Heart right ventricle (tissue), 16 donors: Measurements from ENCODE around the gene CBR1. TPM values are rescaled to one million over a fixed set of nuclear protein-coding genes. Genes with fewer than 3 reads are reported as not detected.

Experiments used
- ATAC-seq, 8 donors: fragments of 200-7000 bp; cut with Tn5 transposase; one replicate each; pipeline ENCODE4 v1.9.1; 2020; ENCODE audit warnings: mild to moderate bottlenecking in 8 of 8, moderate library complexity in 8 of 8, moderate number of reproducible peaks in 1 of 8
- DNase-seq, 2 donors: peaks; one replicate each; pipeline ENCODE4 v3.0.0-alpha.2; 2020
- H3K27ac ChIP-seq, 10 donors: fragments of 200-600 bp; sonication (generic) in 2 of 10; one replicate each; pipeline versions ENCODE4 v1.5.0 to v1.8.0; 2020 to 2022; ENCODE audit warnings: mild to moderate bottlenecking in 3 of 10
- H3K27me3 ChIP-seq, 7 donors: fragments of 200-600 bp; one replicate each; pipeline ENCODE4 v1.8.0; 2021 to 2022; ENCODE audit warnings: mild to moderate bottlenecking in 2 of 7
- H3K36me3 ChIP-seq, 9 donors: fragments of 200-600 bp; sonication (generic) in 1 of 9; one replicate each; pipeline versions ENCODE4 v1.5.0 to v1.8.0; 2020 to 2022; ENCODE audit warnings: mild to moderate bottlenecking in 2 of 9
- H3K4me1 ChIP-seq, 9 donors: fragments of 200-600 bp; sonication (generic) in 1 of 9; one replicate each; pipeline versions ENCODE4 v1.5.0 to v1.8.0; 2020 to 2022; ENCODE audit warnings: mild to moderate bottlenecking in 4 of 9
- H3K4me3 ChIP-seq, 10 donors: fragments of 200-600 bp; sonication (generic) in 2 of 10; one replicate each; pipeline versions ENCODE4 v1.5.0 to v1.8.0; 2020 to 2022; ENCODE audit warnings: mild to moderate bottlenecking in 7 of 10, moderate library complexity in 2 of 10
- H3K9me3 ChIP-seq, 11 donors: fragments of 200-600 bp in 10 of 11; sonication (generic) in 2 of 11; one replicate each; pipeline versions ENCODE4 v1.5.0 to v1.8.0; 2013 to 2022; ENCODE audit warnings: mild to moderate bottlenecking in 2 of 11, control low read depth in 1 of 11, moderate library complexity in 1 of 11
- CTCF ChIP-seq, 9 donors: fragments of 200-600 bp; sonication (generic) in 2 of 9; IDR thresholded peaks; one replicate each; pipeline versions ENCODE4 v1.5.0 to v1.8.0; 2021 to 2022; ENCODE audit warnings: antibody characterized with exemption in 9 of 9, mild to moderate bottlenecking in 5 of 9, moderate library complexity in 1 of 9
- WGBS, 2 donors: extraction: QIAGEN DNeasy Blood & Tissue Kit; methylation state at CpG; one replicate each; pipeline ENCODE4 v1.1.7; 2013; ENCODE audit warnings: inconsistent platforms in 1 of 2; 5-methylcytosine and 5-hydroxymethylcytosine counted together
- intact Hi-C, 10 donors: fragments of 100-400 bp; cut with DNase I; formaldehyde crosslinking; loops; one replicate each; pipeline versions ENCODE4 v1.11.1 to v1.14.2; 2022
- polyA plus RNA-seq, 2 donors: library from polyadenylated mRNA; stranded (reverse); fragments of 200-250 nt; gene quantifications; one replicate each; pipeline ENCODE4 v1.2.3, GENCODE V29; 2013
- total RNA-seq, 10 donors: library from RNA; stranded (reverse); fragmentation: NEBNext Ultra II Directional in 3 of 10; extraction: Animal tissue kit (Norgen Biotek cat#: 25700) in 3 of 10; gene quantifications; one replicate each; pipeline versions ENCODE4 v1.2.1 to v1.2.4, GENCODE V29; 2021 to 2023
- donor health status: Arrhythmogenic right ventricular cardiomyopathy.
- donor health status: ischemic (EF 13 %, LVEDD 7.1; RV severe dilation, severe dysfunction).
- donor health status: healthy with polysubstance abuse.
- donor health status: DM: no; HTN: yes; CAD: no.
- donor health status: DM: no; HTN: no; CAD: no.
- donor health status: ischemic (EF 25% LVEDD 6.9; RV normal size, moderate dysfunction).
- donor health status: ischemic (EF 25% LVEDD 5.7; RV mildly dilated, moderate dysfunction).
- donor health status: healthy.
- donor health status: DM: yes; HTN: yes; CAD: no.
- donor health status: Ischemic cardiomyopathy.
- donor health status: ischemic (EF 35%, LVEDD 5.7; RV mildly dilated, moderate dysfunction).
- donor health status: nonischemic (EF 11% LVEDD 7.7; RV severe dilation, severe dysfunction).
- donor health status: DM: yes; HTN: yes; CAD: no.
- donor health status: PGD.
- donor health status: ischemic (EF 29% LVEDD 5.4; RV normal size, mild dysfunction).
- donor health status: nonischemic (EF 23%, LVEDD 6.1; RV moderate dilation, normal function).

Gene CBR1
- total and polyA plus RNA-seq, 12 donors = 7.7 to 61.2 (median 17.6) TPM

GRCh38 chr21:36100971-36101641 is 31.3 kb downstream of the CBR1 start:
- WGBS, 2 donors = 74 to 79% methylated on average over 6 of the region's 6 CpGs
- no peak for TF ChIP-seq CTCF (IDR thresholded peaks at IDR 0.05)

GRCh38 chr21:36103434-36103833 is 33.6 kb downstream of the CBR1 start:
- ATAC-seq = no peak
- Histone ChIP-seq H3K4me1 (peaks cover 0 to 11% (median 0%) of the 10 kb centered on the region in 9 donors), H3K4me3 (no peak overlapping the region), H3K27ac (no peak overlapping the region), H3K9me3 (no peaks in the 10 kb centered on the region), H3K27me3 (peaks cover 0 to 79% (median 52%) of the 10 kb centered on the region in 7 donors), H3K36me3 (no peaks in the 10 kb centered on the region)
- no peak for TF ChIP-seq CTCF (IDR thresholded peaks at IDR 0.05)
- intact Hi-C loops = loop anchor here in 1 of 10 donors (5.0 to 10.0 kb wide), 2 partner anchors 49 to 146 kb away; no protein-coding TSS in a partner anchor
- DNase-seq = no peak

More at GRCh38 chr21:36100971-36101641, 31.3 kb downstream of the CBR1 start:
- Histone ChIP-seq H3K4me3 (no peak overlapping the region), H3K9me3 (no peaks in the 10 kb centered on the region), H3K27ac (no peak overlapping the region), H3K4me1 (peaks cover 0 to 17% (median 0%) of the 10 kb centered on the region in 9 donors), H3K36me3 (no peaks in the 10 kb centered on the region), H3K27me3 (peaks cover 0 to 87% (median 49%) of the 10 kb centered on the region in 7 donors)
- intact Hi-C loops = loop anchor here in 1 of 10 donors (5.0 to 10.0 kb wide), 2 partner anchors 46 to 144 kb away; no protein-coding TSS in a partner anchor
- DNase-seq (no peak), ATAC-seq (no peak)

GRCh38 chr21:36104317-36105300 is 34.8 kb downstream of the CBR1 start:
- H3K9me3 ChIP-seq = no peaks in the 10 kb centered on the region
- no peaks in the 10 kb centered on the region for H3K36me3 ChIP-seq
- intact Hi-C loops = loop anchor here in 4 of 10 donors (5.0 to 10.0 kb wide), 5 partner anchors 32 to 147 kb away; partner anchors contain the start of genes CBR1 (in 1 of the 4) and SETD4 (in 1 of the 4)
- TF ChIP-seq CTCF (IDR thresholded peaks at IDR 0.05) = peak; percentile 24 to 69 (median 63)
- H3K4me1 ChIP-seq = peaks cover 0 to 11% (median 0%) of the 10 kb centered on the region in 9 donors
- peaks cover 0 to 67% (median 43%) of the 10 kb centered on the region in 7 donors for H3K27me3 ChIP-seq
- ATAC-seq (peak in 4 of 8 donors; percentile 39 to 61 (median 60)), DNase-seq (peak; percentile 21 to 50)
- peak overlapping the region in 5 of 10 donors; percentile 1 to 25 (median 14) for H3K4me3 ChIP-seq
- no peak overlapping the region for H3K27ac ChIP-seq
- WGBS, 2 donors = 22 to 23% methylated on average over 29 of the region's 29 CpGs

GRCh38 chr21:36105327-36105842 is 35.6 kb downstream of the CBR1 start:
- intact Hi-C loops = loop anchor here in 4 of 10 donors (5.0 to 10.0 kb wide), 4 partner anchors 33 to 51 kb away; partner anchors contain the start of genes CBR1 (in 1 of the 4) and SETD4 (in 1 of the 4)
- Histone ChIP-seq H3K4me1 (peaks cover 0 to 11% (median 0%) of the 10 kb centered on the region in 9 donors), H3K36me3 (no peaks in the 10 kb centered on the region), H3K27ac (no peak overlapping the region), H3K9me3 (no peaks in the 10 kb centered on the region), H3K4me3 (no peak overlapping the region), H3K27me3 (peaks cover 0 to 60% (median 40%) of the 10 kb centered on the region in 7 donors)
- TF ChIP-seq CTCF (IDR thresholded peaks at IDR 0.05) = no peak
- WGBS, 2 donors = 63 to 71% methylated on average over 4 of the region's 4 CpGs
- no peak for DNase-seq
- ATAC-seq = no peak
